Measurements from ENCODE around the gene IRX6.

DNA sequence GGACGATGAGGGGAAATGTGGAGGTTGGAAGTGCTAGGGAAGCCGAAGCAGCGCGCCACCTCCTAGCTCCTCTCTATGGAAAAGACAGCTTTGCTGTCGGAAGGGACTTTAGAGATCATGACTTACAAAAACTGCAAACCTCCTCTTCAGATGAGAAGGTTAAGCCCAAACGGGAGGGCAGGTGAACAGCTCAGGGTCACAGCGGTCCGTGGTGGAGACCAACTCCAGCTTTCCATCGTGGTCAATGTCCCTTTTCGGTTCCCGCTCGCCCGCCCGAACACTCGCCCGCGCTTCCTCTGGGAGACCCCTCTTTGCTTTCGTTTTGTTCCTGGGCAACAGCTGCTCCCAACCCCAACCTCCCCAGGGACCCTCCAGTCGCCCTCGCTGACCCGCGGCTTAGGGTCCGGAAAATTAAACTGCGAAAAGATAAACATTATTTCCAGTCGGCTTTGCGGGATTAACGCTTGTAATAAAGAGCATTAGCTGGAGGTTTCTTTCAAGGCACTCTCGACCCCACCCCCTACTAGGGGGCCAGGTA, 7.7 kb downstream of the IRX6 start:
- TF ChIP-seq ZSCAN30 (CRISPR knock-in tag; IDR thresholded peaks at IDR 0.05) (no peak), DMTF1 (CRISPR knock-in tag; IDR thresholded peaks at IDR 0.05) (no peak), ZNF432 (CRISPR knock-in tag; IDR thresholded peaks at IDR 0.05; ENCODE audit: borderline replicate concordance) (no peak), ZNF318 (CRISPR knock-in tag; IDR thresholded peaks at IDR 0.05) (no peak), SP1 (IDR thresholded peaks at IDR 0.05) (no peak), SP1 (CRISPR knock-in tag; IDR thresholded peaks at IDR 0.05) (no peak), ZNF207 (IDR thresholded peaks at IDR 0.05; ENCODE audit: borderline replicate concordance) (no peak), NR2C2 (CRISPR knock-in tag; IDR thresholded peaks at IDR 0.05; ENCODE audit: borderline replicate concordance) (no peak), ZBTB43 (CRISPR knock-in tag; conservative IDR thresholded peaks at IDR 0.05) (no peak), EZH2 (conservative IDR thresholded peaks at IDR 0.05; ENCODE audit: low read depth, low read length) (no peak), GABPA (IDR thresholded peaks at IDR 0.05; ENCODE audit: low read depth, low read length) (no peak), GABPA (CRISPR knock-in tag; IDR thresholded peaks at IDR 0.05; ENCODE audit: low read depth) (no peak), CHD2 (IDR thresholded peaks at IDR 0.05; ENCODE audit: low read depth, low read length) (no peak)
- TF ChIP-seq, protein P1, sequence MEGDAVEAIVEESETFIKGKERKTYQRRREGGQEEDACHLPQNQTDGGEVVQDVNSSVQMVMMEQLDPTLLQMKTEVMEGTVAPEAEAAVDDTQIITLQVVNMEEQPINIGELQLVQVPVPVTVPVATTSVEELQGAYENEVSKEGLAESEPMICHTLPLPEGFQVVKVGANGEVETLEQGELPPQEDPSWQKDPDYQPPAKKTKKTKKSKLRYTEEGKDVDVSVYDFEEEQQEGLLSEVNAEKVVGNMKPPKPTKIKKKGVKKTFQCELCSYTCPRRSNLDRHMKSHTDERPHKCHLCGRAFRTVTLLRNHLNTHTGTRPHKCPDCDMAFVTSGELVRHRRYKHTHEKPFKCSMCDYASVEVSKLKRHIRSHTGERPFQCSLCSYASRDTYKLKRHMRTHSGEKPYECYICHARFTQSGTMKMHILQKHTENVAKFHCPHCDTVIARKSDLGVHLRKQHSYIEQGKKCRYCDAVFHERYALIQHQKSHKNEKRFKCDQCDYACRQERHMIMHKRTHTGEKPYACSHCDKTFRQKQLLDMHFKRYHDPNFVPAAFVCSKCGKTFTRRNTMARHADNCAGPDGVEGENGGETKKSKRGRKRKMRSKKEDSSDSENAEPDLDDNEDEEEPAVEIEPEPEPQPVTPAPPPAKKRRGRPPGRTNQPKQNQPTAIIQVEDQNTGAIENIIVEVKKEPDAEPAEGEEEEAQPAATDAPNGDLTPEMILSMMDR (CRISPR knock-in tag; IDR thresholded peaks at IDR 0.05): no peak
- TF ChIP-seq, protein P2, sequence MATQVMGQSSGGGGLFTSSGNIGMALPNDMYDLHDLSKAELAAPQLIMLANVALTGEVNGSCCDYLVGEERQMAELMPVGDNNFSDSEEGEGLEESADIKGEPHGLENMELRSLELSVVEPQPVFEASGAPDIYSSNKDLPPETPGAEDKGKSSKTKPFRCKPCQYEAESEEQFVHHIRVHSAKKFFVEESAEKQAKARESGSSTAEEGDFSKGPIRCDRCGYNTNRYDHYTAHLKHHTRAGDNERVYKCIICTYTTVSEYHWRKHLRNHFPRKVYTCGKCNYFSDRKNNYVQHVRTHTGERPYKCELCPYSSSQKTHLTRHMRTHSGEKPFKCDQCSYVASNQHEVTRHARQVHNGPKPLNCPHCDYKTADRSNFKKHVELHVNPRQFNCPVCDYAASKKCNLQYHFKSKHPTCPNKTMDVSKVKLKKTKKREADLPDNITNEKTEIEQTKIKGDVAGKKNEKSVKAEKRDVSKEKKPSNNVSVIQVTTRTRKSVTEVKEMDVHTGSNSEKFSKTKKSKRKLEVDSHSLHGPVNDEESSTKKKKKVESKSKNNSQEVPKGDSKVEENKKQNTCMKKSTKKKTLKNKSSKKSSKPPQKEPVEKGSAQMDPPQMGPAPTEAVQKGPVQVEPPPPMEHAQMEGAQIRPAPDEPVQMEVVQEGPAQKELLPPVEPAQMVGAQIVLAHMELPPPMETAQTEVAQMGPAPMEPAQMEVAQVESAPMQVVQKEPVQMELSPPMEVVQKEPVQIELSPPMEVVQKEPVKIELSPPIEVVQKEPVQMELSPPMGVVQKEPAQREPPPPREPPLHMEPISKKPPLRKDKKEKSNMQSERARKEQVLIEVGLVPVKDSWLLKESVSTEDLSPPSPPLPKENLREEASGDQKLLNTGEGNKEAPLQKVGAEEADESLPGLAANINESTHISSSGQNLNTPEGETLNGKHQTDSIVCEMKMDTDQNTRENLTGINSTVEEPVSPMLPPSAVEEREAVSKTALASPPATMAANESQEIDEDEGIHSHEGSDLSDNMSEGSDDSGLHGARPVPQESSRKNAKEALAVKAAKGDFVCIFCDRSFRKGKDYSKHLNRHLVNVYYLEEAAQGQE (IDR thresholded peaks at IDR 0.05; ENCODE audit: borderline replicate concordance in 1 of 2, low read depth in 1 of 2, low read length in 2 of 2): no peak

Data from HepG2 (cell line).